ENCODE data around the gene CACNG4.

Gene CACNG4

DNA sequence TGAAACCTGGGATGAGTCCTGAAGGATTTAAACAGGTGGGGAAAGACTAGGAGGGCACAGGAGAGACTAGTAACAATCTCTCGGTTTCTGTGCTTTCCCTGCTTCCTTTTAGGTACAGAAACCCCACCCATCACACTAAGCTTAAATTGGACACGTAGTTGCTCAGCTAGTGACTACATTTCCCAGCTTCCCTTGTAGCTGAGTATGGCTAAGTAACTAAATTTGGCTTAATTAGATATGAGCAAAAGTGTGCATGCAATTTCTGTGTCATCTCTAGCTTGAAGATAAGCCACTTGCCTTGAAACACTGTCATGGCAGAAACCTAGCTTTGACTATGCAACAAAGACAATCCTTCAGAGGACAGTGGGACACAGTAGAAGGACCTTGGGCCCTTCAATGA lies 116.3 kb downstream of the CACNG4 start:
- peaks cover 25% of the 10 kb centered on the region for H3K4me1 Mint-ChIP-seq (ENCODE audit: low read depth)
- H3K4me3 Mint-ChIP-seq = no peak overlapping the region
- no peaks in the 10 kb centered on the region for H3K27me3 Mint-ChIP-seq (ENCODE audit: low read depth)
- peak overlapping the region; percentile 45 for H3K27ac Mint-ChIP-seq
- H3K36me3 Mint-ChIP-seq (ENCODE audit: low read depth) = peaks cover 30% of the 10 kb centered on the region
- no peaks in the 10 kb centered on the region for H3K9me3 Mint-ChIP-seq
- DNase-seq (ENCODE audit: low spot score) = no peak

DNA sequence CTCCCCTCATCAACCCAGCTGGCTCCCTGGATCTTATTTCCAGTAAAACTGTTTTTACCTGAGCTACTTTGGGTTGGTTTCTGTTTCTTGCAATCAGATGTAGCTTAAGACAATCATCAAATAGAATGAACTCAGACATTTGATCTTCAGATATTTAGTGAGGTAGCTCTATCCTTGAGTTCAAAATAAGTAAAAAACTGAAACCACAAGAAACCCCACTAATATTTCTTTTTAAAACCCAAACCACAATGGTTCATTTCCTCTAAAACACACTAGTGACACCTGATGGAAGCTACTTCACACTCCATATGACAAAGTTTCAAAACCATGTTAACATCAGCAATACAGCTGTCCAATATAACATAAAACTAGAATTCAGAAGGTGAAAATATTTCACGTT lies 117.6 kb downstream of the CACNG4 start:
- Mint-ChIP-seq H3K9me3 (no peaks in the 10 kb centered on the region), H3K27ac (peak overlapping the region; percentile 86), H3K27me3 (ENCODE audit: low read depth) (no peaks in the 10 kb centered on the region), H3K4me3 (peak overlapping the region; percentile 60), H3K4me1 (ENCODE audit: low read depth) (peaks cover 25% of the 10 kb centered on the region), H3K36me3 (ENCODE audit: low read depth) (peaks cover 34% of the 10 kb centered on the region)
- no peak for DNase-seq (ENCODE audit: low spot score)

Data from T-helper 2 cell treated with Interferon-gamma antibody and Interleukin-4, amounts not matched to agents 5 μg/mL and 100 μg/mL, for 36 hours (primary cell).